Occipital lobe (tissue), 2 donors: Measurements from ENCODE around the gene ZNF280D. TPM values are rescaled to one million over a fixed set of nuclear protein-coding genes. Genes with fewer than 3 reads are reported as not detected.
"Not testable (repeated sequence)": the region's sequence is repeated elsewhere in the genome, so short reads cannot be mapped to it uniquely, and the experiment has no call there.

Experiments used
- DNase-seq: peaks from one replicate; lab custom pipeline; 2025; lab: John Stamatoyannopoulos, UW
- total RNA-seq: library from RNA; depleted of rRNA; stranded (reverse); fragments of >200 nt; gene quantifications from one replicate; pipeline ENCODE4 v1.2.3, GENCODE V29; 2014

ZNF280D gene, protein sequence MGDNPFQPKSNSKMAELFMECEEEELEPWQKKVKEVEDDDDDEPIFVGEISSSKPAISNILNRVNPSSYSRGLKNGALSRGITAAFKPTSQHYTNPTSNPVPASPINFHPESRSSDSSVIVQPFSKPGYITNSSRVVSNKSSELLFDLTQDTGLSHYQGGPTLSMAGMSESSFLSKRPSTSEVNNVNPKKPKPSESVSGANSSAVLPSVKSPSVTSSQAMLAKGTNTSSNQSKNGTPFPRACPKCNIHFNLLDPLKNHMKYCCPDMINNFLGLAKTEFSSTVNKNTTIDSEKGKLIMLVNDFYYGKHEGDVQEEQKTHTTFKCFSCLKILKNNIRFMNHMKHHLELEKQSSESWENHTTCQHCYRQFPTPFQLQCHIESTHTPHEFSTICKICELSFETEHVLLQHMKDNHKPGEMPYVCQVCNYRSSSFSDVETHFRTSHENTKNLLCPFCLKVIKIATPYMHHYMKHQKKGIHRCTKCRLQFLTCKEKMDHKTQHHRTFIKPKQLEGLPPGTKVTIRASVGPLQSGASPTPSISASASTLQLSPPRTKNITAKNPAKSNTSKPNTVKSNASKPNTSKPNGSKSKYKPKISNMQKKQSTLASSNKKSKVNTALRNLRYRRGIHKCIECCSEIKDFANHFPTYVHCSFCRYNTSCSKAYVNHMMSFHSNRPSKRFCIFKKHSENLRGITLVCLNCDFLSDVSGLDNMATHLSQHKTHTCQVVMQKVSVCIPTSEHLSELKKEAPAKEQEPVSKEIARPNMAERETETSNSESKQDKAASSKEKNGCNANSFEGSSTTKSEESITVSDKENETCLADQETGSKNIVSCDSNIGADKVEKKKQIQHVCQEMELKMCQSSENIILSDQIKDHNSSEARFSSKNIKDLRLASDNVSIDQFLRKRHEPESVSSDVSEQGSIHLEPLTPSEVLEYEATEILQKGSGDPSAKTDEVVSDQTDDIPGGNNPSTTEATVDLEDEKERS
- total RNA-seq = 159 TPM

DNA sequence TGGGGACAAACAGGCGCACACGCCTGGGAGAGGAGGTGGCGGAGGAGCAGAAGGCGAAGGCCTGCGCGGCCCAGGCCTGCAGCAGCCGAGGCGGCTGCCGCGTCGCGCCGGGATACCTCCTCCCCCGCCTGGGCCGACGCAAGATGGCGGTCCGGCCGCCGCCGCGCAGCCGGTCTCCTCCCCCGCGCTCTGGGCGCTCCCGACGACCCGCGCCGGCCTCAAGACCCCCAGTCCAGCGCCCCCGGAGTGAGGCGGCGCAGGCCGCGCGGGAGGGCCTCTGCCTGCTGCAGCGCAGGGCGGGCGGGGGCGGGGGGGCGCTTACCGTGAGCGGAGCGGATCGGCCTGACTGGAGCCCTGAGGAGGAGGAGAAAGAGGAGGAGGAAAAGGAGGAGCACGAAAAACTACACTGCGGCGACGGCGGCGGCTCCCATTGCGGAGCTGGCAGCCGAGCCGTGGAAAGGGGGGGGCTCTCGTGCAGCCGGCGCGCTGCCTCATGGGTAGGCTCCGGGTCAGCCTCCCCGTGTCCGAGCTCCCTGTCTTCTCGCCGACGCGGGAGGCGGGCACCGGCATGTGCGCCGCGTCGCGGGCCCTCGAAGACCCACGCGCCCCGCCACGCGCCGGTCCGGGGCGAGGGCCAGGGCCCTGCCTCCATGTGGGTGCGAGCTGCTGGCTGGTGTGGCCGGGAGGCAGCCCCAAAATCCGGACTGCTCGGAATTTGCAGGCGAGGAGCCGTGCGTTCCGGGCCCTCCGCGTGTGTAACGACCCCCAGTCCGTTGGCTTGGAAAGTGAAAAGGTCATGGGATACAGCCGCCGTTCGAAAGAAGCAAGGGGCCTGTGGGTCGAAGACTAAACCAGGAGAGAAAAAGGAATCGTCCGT is at the start of gene ZNF280D:
Gene ZNF280D, minus strand, starts transcription at position 374 of the 877 bp plus-strand sequence. CDS start 26,400 bp downstream, outside the sequence.
- DNase-seq = peak; percentile 85

DNA sequence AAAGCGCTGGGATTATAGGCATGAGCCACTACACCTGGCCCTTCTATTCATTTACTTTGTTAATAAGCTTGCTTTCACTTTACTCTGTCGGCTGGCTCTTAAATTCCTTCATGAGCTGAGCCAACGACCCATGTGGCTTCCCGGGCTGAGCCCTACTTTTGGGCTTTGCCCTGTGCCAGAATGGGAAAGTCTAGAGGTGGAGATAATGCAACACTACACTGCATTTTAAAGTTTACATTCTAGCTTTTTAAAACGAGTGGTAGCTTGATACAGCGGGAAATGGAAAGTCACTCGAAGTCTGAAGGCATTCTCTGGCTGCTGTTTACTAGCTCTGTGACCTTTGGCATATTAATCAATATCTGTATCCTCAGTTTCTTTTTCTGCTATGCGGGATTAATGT is 49.0 kb upstream of the ZNF280D start:
- DNase-seq = no peak

DNA sequence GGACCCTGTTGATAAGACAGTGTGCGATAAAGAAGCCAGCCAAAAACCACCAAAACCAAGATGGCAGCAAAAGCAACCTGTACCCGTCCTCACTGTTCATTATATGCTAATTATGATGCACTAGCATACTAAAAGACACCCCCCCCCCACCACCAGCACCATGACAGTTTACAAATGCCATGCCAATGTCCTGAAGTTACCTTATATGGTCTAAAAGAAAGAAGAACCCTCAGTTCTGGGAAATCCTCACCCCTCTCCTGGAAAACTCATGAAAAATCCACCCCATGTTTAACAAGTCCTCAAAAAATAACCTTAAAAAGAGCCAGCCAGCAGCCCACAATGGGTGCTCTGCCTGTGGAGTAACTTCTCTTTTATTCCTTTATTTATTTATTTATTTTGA is 48.4 kb upstream of the ZNF280D start:
- DNase-seq = no peak

- DNase-seq = not testable (repeated sequence)
Observed at GRCh38 chr15:56780102-56780725, 46.9 kb upstream of the ZNF280D start.

- not testable (repeated sequence) for DNase-seq
Observed at GRCh38 chr15:56779449-56779848, 46.1 kb upstream of the ZNF280D start.

GRCh38 chr15:56778761-56779160 is 45.5 kb upstream of the ZNF280D start:
- DNase-seq = no peak

DNA sequence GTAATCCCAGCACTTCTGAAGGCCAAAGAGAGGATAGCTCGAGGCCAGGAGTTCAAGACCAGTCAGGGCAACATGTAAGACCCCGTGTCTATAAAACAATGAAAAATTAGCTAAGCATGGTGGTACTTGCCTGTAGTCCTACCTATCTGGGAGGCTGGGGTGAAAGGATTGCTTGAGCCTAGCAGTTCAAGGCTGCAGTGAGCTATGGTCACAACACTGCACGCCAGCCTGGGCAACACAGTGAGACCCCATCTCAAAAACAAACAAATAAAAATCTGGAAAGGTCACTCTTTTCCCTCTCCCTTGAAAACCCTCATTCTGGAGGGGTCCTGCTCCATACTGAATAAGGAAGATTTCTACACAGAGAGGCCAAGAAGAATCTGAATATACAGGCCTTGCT is 43.5 kb upstream of the ZNF280D start:
- no peak for DNase-seq

DNA sequence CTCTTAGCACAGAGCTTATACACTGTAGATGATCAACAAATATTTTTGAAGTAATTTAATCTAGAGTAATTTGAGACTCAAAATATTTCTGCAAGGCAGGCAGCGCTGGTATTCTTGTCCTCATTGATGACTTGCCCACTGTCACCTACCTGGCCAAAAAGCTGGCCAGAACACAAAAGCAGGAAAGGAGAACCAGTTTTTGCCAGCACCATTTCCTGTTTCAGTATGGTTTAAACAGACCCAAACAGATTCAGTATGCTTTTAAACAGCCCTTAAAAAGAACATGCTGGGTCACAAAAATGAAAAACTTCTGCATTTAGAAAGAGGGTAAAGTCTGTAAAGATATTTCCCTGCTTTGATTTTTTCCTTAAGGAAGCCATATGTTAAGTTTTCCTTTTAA is 42.3 kb upstream of the ZNF280D start:
- no peak for DNase-seq

GRCh38 chr15:56774356-56774755 is 41.0 kb upstream of the ZNF280D start:
- DNase-seq = no peak

DNA sequence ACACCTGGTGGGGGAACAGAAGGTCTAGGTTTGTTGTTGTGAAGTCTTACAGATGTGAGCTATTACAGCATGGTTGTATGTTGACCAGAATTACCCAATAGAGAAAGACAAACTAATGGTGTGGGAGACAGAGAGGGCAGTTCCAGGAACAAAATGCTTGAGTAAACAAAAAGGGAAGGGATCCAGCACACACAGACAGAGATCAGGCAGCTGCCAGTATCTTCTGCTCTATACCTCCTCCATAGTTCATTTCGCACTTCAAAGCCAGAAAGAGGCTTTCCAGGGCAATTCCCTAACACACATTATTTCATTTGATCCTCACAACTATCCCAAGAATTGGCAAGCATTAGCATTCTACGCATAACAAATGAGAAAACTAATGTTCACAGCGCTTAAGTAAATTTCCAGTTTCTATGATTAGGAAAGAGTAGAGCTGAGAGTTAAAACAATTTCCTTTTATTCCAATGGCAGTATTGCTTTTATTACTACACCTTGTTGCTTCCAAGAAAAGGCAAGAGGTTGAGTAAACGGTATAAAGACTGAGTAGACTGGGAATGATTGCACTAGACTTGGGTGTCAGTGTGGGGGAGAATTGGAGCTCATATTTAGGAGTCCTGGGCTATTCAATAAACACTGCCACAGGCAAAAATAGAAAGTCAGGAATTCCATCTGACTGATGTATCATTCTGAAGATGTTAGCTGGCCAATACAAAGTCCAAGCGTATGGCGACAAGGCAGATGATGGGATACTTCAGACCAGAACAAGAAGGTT is 39.7 kb upstream of the ZNF280D start:
- no peak for DNase-seq

GRCh38 chr15:56770173-56770572 is 36.9 kb upstream of the ZNF280D start:
- no peak for DNase-seq

- no peak for DNase-seq
Observed at GRCh38 chr15:56767315-56767714, 34.0 kb upstream of the ZNF280D start.

DNA sequence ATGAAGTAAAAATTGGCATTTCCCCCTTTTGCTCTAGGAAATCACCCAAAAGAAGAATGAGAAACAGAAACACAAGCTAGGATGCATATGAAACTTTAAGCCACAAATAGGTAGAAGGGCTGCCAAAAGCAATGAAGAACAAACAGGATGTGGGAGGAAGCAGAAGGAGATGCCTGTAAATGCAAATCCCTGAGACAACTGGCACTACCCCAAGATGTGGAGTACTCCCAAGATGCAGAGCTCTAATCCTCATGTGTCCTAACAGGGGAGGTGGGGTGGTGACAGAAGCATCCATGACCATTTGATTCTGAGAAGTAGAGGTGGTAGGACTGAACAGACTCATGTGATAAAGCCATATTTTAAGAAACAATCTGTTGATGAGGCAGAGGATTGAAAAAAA is 31.9 kb upstream of the ZNF280D start:
- peak; percentile 1 for DNase-seq

DNA sequence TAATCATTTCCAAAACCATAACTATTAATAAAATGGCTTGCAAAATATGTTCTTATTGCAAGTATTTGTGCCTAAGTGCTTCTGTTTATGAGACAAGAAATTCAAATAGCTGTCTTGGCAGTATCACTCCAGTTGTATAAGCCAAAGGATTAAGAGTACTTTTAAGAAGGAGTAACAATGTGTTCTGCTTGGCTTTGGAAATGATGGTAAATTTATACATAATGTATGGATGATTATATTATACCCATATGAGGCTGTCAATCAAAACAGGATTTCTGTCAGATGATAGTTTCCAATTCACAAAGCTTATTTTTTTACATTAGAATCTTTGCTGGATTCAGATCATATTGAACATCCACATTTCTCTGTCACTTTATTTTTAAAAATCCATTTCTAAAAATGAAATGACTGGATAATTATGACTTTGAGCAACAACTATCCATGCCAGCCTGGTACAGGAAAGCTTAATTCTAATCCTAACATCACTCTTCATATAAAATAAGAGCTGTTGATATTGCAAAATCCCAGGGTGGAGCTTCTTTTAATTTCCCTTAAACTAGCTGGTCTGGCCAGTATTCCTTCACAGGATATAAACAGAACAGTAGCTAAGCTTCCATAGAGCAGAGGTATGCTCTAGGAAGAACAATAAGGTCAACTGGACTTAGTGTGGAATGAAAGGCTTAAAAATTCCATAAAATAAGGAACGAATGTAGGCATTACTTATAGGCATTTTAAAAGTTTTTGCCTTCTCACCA is 30.0 kb upstream of the ZNF280D start:
- DNase-seq = no peak

GRCh38 chr15:56760186-56760585 is 26.9 kb upstream of the ZNF280D start:
- no peak for DNase-seq

- no peak for DNase-seq
Observed at GRCh38 chr15:56759450-56759845, 26.1 kb upstream of the ZNF280D start.

DNA sequence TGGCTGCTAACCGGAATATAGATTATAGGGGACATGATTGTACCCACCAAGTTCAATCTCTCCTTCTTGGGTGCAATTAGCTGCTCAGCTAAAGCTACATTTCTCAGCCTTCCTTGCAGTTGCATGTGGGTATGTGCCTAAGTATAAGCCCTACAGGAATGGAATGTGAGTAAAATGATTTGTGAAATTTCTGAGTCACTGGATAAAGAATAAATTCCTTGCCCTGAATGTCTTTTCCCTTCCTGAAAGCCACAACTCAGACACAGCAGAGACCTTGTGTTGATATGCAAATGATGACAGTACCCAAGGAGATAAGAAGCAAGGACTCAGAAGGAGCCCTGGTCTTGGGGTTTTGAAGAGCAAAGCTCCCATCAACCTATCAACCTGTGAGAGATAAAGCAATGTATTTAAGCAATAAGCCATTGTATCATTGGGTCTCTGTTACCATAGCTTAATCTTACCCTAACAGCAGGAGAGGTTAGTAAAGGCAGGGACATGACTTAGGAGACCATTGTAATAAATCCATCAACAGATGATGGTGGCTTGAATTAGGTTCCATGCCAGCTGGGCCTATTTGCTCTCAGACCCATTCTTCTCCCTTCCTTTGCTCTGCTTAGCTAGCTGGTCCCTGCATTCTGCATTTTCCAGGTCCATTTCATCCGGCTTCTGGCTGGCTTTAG is 25.6 kb upstream of the ZNF280D start:
- no peak for DNase-seq

DNA sequence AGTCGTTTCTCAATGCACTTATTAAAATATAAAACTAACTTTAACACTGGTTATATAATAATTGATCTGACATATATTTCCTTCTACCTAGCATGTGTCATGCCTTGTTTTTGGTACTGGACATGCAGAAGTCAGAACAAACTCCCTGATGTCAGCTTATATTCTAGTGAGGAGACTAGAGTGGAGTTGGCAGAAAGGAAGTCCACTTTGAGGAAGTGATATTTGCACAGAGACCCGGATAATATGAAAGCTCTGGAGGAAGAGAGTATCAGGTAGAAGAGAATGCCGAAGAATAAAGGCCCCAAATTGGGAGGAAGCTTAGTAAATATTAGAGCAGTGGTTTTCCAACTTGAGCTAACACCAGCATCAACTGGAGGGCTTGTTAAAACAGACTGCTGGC is 24.6 kb upstream of the ZNF280D start:
- DNase-seq = no peak
